T-helper 17 cell (primary cell): ENCODE results near the gene USP12. TPM values are rescaled to one million over a fixed set of nuclear protein-coding genes. Genes with fewer than 3 reads are reported as not detected.
"Not testable (repeated sequence)": the region's sequence is repeated elsewhere in the genome, so short reads cannot be mapped to it uniquely, and the experiment has no call there.

Source experiments
- ATAC-seq: fragments of 150-1000 bp; cut with Tn5 transposase; 2 replicates; pipeline ENCODE4 v1.10.0; 2021; ENCODE audit warnings: mild to moderate bottlenecking, moderate library complexity
- DNase-seq, 3 donors: peaks; one replicate each; pipeline versions ENCODE4 v3.0.0 to v3.0.0-alpha.2; 2020 to 2021
- H3K9me3 ChIP-seq: one replicate; pipeline ENCODE4 v1.7.0; 2013; ENCODE audit warnings: low read length, mild to moderate bottlenecking; ENCODE audit not compliant: control insufficient read depth, poor library complexity, severe bottlenecking
- H3K27ac Mint-ChIP-seq: one replicate; pipeline ENCODE4 v1.8.0; 2022; ENCODE audit warnings: mild to moderate bottlenecking, moderate library complexity, mixed read lengths
- H3K27me3 Mint-ChIP-seq: one replicate; pipeline ENCODE4 v1.8.0; 2022; ENCODE audit warnings: mixed read lengths
- H3K36me3 Mint-ChIP-seq: one replicate; pipeline ENCODE4 v1.8.0; 2022; ENCODE audit warnings: low read depth, mixed read lengths
- H3K4me1 Mint-ChIP-seq: one replicate; pipeline ENCODE4 v1.8.0; 2022; ENCODE audit warnings: mild to moderate bottlenecking, mixed read lengths
- H3K4me3 Mint-ChIP-seq: one replicate; pipeline ENCODE4 v1.8.0; 2022; ENCODE audit warnings: mild to moderate bottlenecking, moderate library complexity, mixed read lengths
- total RNA-seq, 4 donors: library from RNA in 2 of 4; stranded (reverse) in 2 of 4; gene quantifications; one replicate each; pipeline ENCODE4 v1.2.3 and lab custom pipeline; 2022 to 2026

USP12 gene
- total RNA-seq, 2 donors from 2014 or later = 36.6 to 44.5 TPM

- Mint-ChIP-seq H3K27ac (peak overlapping the region; percentile 73), H3K36me3 (peaks cover 3% of the 10 kb centered on the region), H3K4me1 (peaks cover 43% of the 10 kb centered on the region), H3K4me3 (no peak overlapping the region), H3K27me3 (no peaks in the 10 kb centered on the region)
- ATAC-seq (no peak), DNase-seq (no peak)
- H3K9me3 ChIP-seq = no peaks in the 10 kb centered on the region
Observed at GRCh38 chr13:27159806-27160563, 11.6 kb downstream of the USP12 start.

- no peak for ATAC-seq
- peaks cover 42% of the 10 kb centered on the region for H3K4me1 Mint-ChIP-seq
- H3K36me3 Mint-ChIP-seq = peaks cover 3% of the 10 kb centered on the region
- H3K27me3 Mint-ChIP-seq = no peaks in the 10 kb centered on the region
- no peak for DNase-seq
- H3K9me3 ChIP-seq = no peaks in the 10 kb centered on the region
- H3K27ac Mint-ChIP-seq = no peak overlapping the region
- H3K4me3 Mint-ChIP-seq = no peak overlapping the region
Observed at GRCh38 chr13:27158335-27158734, 13.3 kb downstream of the USP12 start.

- Mint-ChIP-seq H3K36me3 (no peaks in the 10 kb centered on the region), H3K27ac (no peak overlapping the region), H3K4me1 (peaks cover 43% of the 10 kb centered on the region), H3K27me3 (no peaks in the 10 kb centered on the region), H3K4me3 (peak overlapping the region; percentile 49)
- DNase-seq = no peak
- no peaks in the 10 kb centered on the region for H3K9me3 ChIP-seq
- no peak for ATAC-seq
Observed at GRCh38 chr13:27151798-27152599, 19.6 kb downstream of the USP12 start.

GRCh38 chr13:27149702-27150101 lies 21.9 kb downstream of the USP12 start:
- H3K9me3 ChIP-seq = no peaks in the 10 kb centered on the region
- H3K36me3 Mint-ChIP-seq = no peaks in the 10 kb centered on the region
- H3K27me3 Mint-ChIP-seq = no peaks in the 10 kb centered on the region
- H3K27ac Mint-ChIP-seq = no peak overlapping the region
- no peak for DNase-seq
- peaks cover 51% of the 10 kb centered on the region for H3K4me1 Mint-ChIP-seq
- ATAC-seq = no peak
- no peak overlapping the region for H3K4me3 Mint-ChIP-seq

- Mint-ChIP-seq H3K27me3 (no peaks in the 10 kb centered on the region), H3K4me1 (peaks cover 46% of the 10 kb centered on the region), H3K36me3 (no peaks in the 10 kb centered on the region), H3K27ac (peak overlapping the region; percentile 81), H3K4me3 (no peak overlapping the region)
- no peak for DNase-seq
- H3K9me3 ChIP-seq = no peaks in the 10 kb centered on the region
- ATAC-seq = no peak
Observed at GRCh38 chr13:27148900-27149299, 22.7 kb downstream of the USP12 start.

GRCh38 chr13:27147530-27148170 lies 24.0 kb downstream of the USP12 start:
- DNase-seq (no peak), ATAC-seq (peak; percentile 88)
- peaks cover 41% of the 10 kb centered on the region for H3K4me1 Mint-ChIP-seq
- peak overlapping the region; percentile 25 for H3K4me3 Mint-ChIP-seq
- H3K27me3 Mint-ChIP-seq = no peaks in the 10 kb centered on the region
- no peaks in the 10 kb centered on the region for H3K36me3 Mint-ChIP-seq
- H3K9me3 ChIP-seq = no peaks in the 10 kb centered on the region
- peak overlapping the region; percentile 72 for H3K27ac Mint-ChIP-seq

GRCh38 chr13:27141746-27142145 lies 29.9 kb downstream of the USP12 start:
- Mint-ChIP-seq H3K27ac (no peak overlapping the region), H3K27me3 (no peaks in the 10 kb centered on the region), H3K4me1 (peaks cover 20% of the 10 kb centered on the region), H3K4me3 (no peak overlapping the region), H3K36me3 (peaks cover 4% of the 10 kb centered on the region)
- DNase-seq (no peak), ATAC-seq (no peak)
- H3K9me3 ChIP-seq = no peaks in the 10 kb centered on the region

GRCh38 chr13:27141159-27141558 lies 30.5 kb downstream of the USP12 start:
- DNase-seq, H3K27me3 Mint-ChIP-seq, ATAC-seq, H3K27ac Mint-ChIP-seq, H3K9me3 ChIP-seq, H3K36me3 Mint-ChIP-seq, H3K4me3 Mint-ChIP-seq: not testable (repeated sequence)
- peaks cover 18% of the 10 kb centered on the region for H3K4me1 Mint-ChIP-seq

- Mint-ChIP-seq H3K36me3 (peaks cover 4% of the 10 kb centered on the region), H3K4me1 (peaks cover 21% of the 10 kb centered on the region), H3K4me3 (no peak overlapping the region), H3K27me3 (no peaks in the 10 kb centered on the region), H3K27ac (no peak overlapping the region)
- H3K9me3 ChIP-seq = no peaks in the 10 kb centered on the region
- ATAC-seq (no peak), DNase-seq (no peak)
Observed at GRCh38 chr13:27140060-27140459, 31.6 kb downstream of the USP12 start.

- H3K4me1 Mint-ChIP-seq = peaks cover 23% of the 10 kb centered on the region
- ATAC-seq (no peak), DNase-seq (no peak)
- no peaks in the 10 kb centered on the region for H3K27me3 Mint-ChIP-seq
- no peaks in the 10 kb centered on the region for H3K9me3 ChIP-seq
- no peak overlapping the region for H3K4me3 Mint-ChIP-seq
- H3K36me3 Mint-ChIP-seq = peaks cover 4% of the 10 kb centered on the region
- H3K27ac Mint-ChIP-seq = no peak overlapping the region
Observed at GRCh38 chr13:27139565-27139964, 32.0 kb downstream of the USP12 start.

GRCh38 chr13:27138457-27139093 lies 33.0 kb downstream of the USP12 start:
- no peak overlapping the region for H3K27ac Mint-ChIP-seq
- H3K9me3 ChIP-seq = no peaks in the 10 kb centered on the region
- no peaks in the 10 kb centered on the region for H3K27me3 Mint-ChIP-seq
- H3K4me3 Mint-ChIP-seq = no peak overlapping the region
- peaks cover 4% of the 10 kb centered on the region for H3K36me3 Mint-ChIP-seq
- ATAC-seq = no peak
- peaks cover 23% of the 10 kb centered on the region for H3K4me1 Mint-ChIP-seq
- DNase-seq = no peak

GRCh38 chr13:27137759-27138158 lies 33.9 kb downstream of the USP12 start:
- ATAC-seq = no peak
- Mint-ChIP-seq H3K27me3 (no peaks in the 10 kb centered on the region), H3K36me3 (peaks cover 4% of the 10 kb centered on the region), H3K4me3 (no peak overlapping the region), H3K4me1 (peaks cover 29% of the 10 kb centered on the region), H3K27ac (no peak overlapping the region)
- no peaks in the 10 kb centered on the region for H3K9me3 ChIP-seq
- DNase-seq = no peak

GRCh38 chr13:27135023-27135422 lies 36.6 kb downstream of the USP12 start:
- ATAC-seq (no peak), DNase-seq (no peak)
- Mint-ChIP-seq H3K4me3 (no peak overlapping the region), H3K27me3 (no peaks in the 10 kb centered on the region), H3K36me3 (no peaks in the 10 kb centered on the region), H3K4me1 (peaks cover 40% of the 10 kb centered on the region), H3K27ac (no peak overlapping the region)
- no peaks in the 10 kb centered on the region for H3K9me3 ChIP-seq
